SK-N-SH (cell line): ENCODE measurements around the gene POFUT2. TPM values are rescaled to one million over a fixed set of nuclear protein-coding genes. Genes with fewer than 3 reads are reported as not detected.

Experiments used
- CTCF ChIA-PET: fragments of 300-600, 350-600 bp; formaldehyde crosslinking; extraction: SDS; loops from one replicate; lab custom pipeline; 2021; lab: Yijun Ruan, JAX
- POLR2A ChIA-PET: fragments of 350-600 bp; sonication (Branson Sonifier 250); formaldehyde crosslinking; extraction: SDS; loops from one replicate; lab custom pipeline; 2020; ENCODE audit warnings: antibody characterized with exemption, inconsistent platforms; lab: Yijun Ruan, JAX
- DNase-seq: peaks from one replicate; pipeline ENCODE4 v3.0.0; 2012
- H2AFZ ChIP-seq: fragments of 200-600 bp; sonication (generic); 2 replicates; pipeline ENCODE4 v1.8.1; 2016; ENCODE audit warnings: antibody characterized with exemption, mild to moderate bottlenecking, low read depth
- H3F3A ChIP-seq: fragments of 200-600 bp; sonication (generic); replicated peaks from 2 replicates; pipeline ENCODE3; 2016; ENCODE audit warnings: antibody characterized with exemption, mild to moderate bottlenecking; ENCODE audit not compliant: insufficient read depth
- H3K27ac ChIP-seq, 2 experiments: fragments of 200-500 bp in 1 of 2; fragments of 200-600 bp in 1 of 2; sonication (Bioruptor generic) in 1 of 2; sonication (generic), shearing (Covaris generic) in 1 of 2; 2 replicates each; pipeline versions ENCODE4 v1.5.1 to v1.6.1; 2014 to 2016; ENCODE audit warnings: low read depth in 2 of 2, inconsistent platforms in 1 of 2, low read length in 1 of 2, mild to moderate bottlenecking in 1 of 2, mixed read lengths in 1 of 2
- H3K27me3 ChIP-seq: fragments of 200-600 bp; sonication (generic), shearing (Covaris generic); 2 replicates; pipeline ENCODE4 v1.6.1; 2016; ENCODE audit warnings: mixed run types; ENCODE audit not compliant: insufficient read depth
- H3K36me3 ChIP-seq, 2 experiments: fragments of 200-500 bp in 1 of 2; fragments of 200-600 bp in 1 of 2; sonication (Bioruptor generic) in 1 of 2; sonication (generic) in 1 of 2; replicated peaks in 1 of 2; 2 replicates each; pipeline versions ENCODE3 to v1.5.1; 2014 to 2016; ENCODE audit warnings: low read length in 1 of 2, mild to moderate bottlenecking in 1 of 2; ENCODE audit not compliant: insufficient read depth in 2 of 2, control insufficient read depth in 1 of 2
- H3K4me1 ChIP-seq, 2 experiments: fragments of 200-500 bp in 1 of 2; fragments of 200-600 bp in 1 of 2; sonication (Bioruptor generic) in 1 of 2; sonication (generic), shearing (Covaris generic) in 1 of 2; 2 replicates each; pipeline versions ENCODE4 v1.5.1 to v1.6.1; 2014 to 2016; ENCODE audit warnings: low read depth in 1 of 2, low read length in 1 of 2, mixed run types in 1 of 2; ENCODE audit not compliant: insufficient read depth in 2 of 2, control insufficient read depth in 1 of 2
- H3K4me2 ChIP-seq: fragments of 200-600 bp; sonication (generic), shearing (Covaris generic); 2 replicates; pipeline ENCODE4 v1.6.1; 2017; ENCODE audit warnings: mixed run types
- H3K4me3 ChIP-seq, 2 experiments: fragments of 200-500 bp in 1 of 2; fragments of 200-600 bp in 1 of 2; sonication (Bioruptor generic) in 1 of 2; sonication (generic), shearing (Covaris generic) in 1 of 2; 2 replicates each; pipeline versions ENCODE4 v1.5.1 to v1.8.1; 2014 to 2016; ENCODE audit warnings: low read depth in 2 of 2, inconsistent platforms in 1 of 2, low read length in 1 of 2, mild to moderate bottlenecking in 1 of 2, mixed read lengths in 1 of 2, moderate library complexity in 1 of 2
- H3K79me2 ChIP-seq: fragments of 200-600 bp; sonication (generic); 2 replicates; pipeline ENCODE4 v1.8.1; 2017; ENCODE audit warnings: mild to moderate bottlenecking; ENCODE audit not compliant: insufficient read depth
- H3K9ac ChIP-seq: fragments of 200-600 bp; sonication (generic); 2 replicates; pipeline ENCODE4 v1.6.1; 2017; ENCODE audit warnings: mixed run types
- H3K9me2 ChIP-seq: fragments of 200-600 bp; sonication (generic); 2 replicates; pipeline ENCODE4 v1.6.1; 2017; ENCODE audit warnings: mixed run types
- H3K9me3 ChIP-seq: fragments of 200-600 bp; sonication (generic); 2 replicates; pipeline ENCODE4 v1.6.1; 2017; ENCODE audit warnings: mixed run types, mild to moderate bottlenecking, moderate library complexity
- H4K20me1 ChIP-seq: fragments of 200-600 bp; sonication (generic); 2 replicates; pipeline ENCODE4 v1.6.1; 2017; ENCODE audit warnings: mild to moderate bottlenecking, mixed run types; ENCODE audit not compliant: insufficient read depth
- CHD2 ChIP-seq: fragments of 150-350 bp; IDR thresholded peaks from 2 replicates; pipeline ENCODE4 v1.6.1; 2018; ENCODE audit warnings: low read length; ENCODE audit not compliant: partially characterized antibody
- EP300 ChIP-seq, 2 experiments: IDR thresholded peaks; 2 replicates each; pipeline versions ENCODE4 v1.4.0 to v1.6.1; 2012; ENCODE audit warnings: borderline replicate concordance in 1 of 2, low read depth in 1 of 2, low read length in 1 of 2
- FOSL2 ChIP-seq: IDR thresholded peaks from 2 replicates; pipeline ENCODE4 v1.4.0; 2012; ENCODE audit warnings: low read depth, mild to moderate bottlenecking, moderate library complexity, borderline replicate concordance
- FOXM1 ChIP-seq: IDR thresholded peaks from 2 replicates; pipeline ENCODE4 v1.4.0; 2012; ENCODE audit warnings: low read depth, mild to moderate bottlenecking
- GABPA ChIP-seq: IDR thresholded peaks from 2 replicates; pipeline ENCODE4 v1.4.0; 2012; ENCODE audit warnings: low read depth, mild to moderate bottlenecking
- MEF2A ChIP-seq: IDR thresholded peaks from 2 replicates; pipeline ENCODE4 v1.4.0; 2012; ENCODE audit warnings: low read depth, borderline replicate concordance
- NFIC ChIP-seq: IDR thresholded peaks from 2 replicates; pipeline ENCODE4 v1.4.0; 2012; ENCODE audit warnings: borderline replicate concordance
- SIN3A ChIP-seq: IDR thresholded peaks from 2 replicates; pipeline ENCODE4 v1.6.1; 2012; ENCODE audit warnings: low read depth, mild to moderate bottlenecking, low read length, moderate library complexity, borderline replicate concordance
- ZBTB33 ChIP-seq: IDR thresholded peaks from 2 replicates; pipeline ENCODE4 v1.4.0; 2012; ENCODE audit warnings: low read depth, borderline replicate concordance
- WGBS: methylation state at CpG from one replicate; pipeline ENCODE4 v1.1.6; 2017; ENCODE audit warnings: low lambda C conversion rate; 5-methylcytosine and 5-hydroxymethylcytosine counted together
- polyA plus RNA-seq, 3 experiments: library from polyadenylated mRNA; depleted of rRNA; stranded (reverse); fragments of >200 nt; gene quantifications; 2 replicates each; pipeline ENCODE4 v1.2.3, GENCODE V29; 2012
- TF ChIP-seq, protein P1 (sequence below): fragments of 200-600 bp; sonication (generic); IDR thresholded peaks from 2 replicates; pipeline ENCODE4 v1.6.1; 2017; ENCODE audit warnings: antibody characterized with exemption, mild to moderate bottlenecking, moderate library complexity
- TF ChIP-seq, protein P2 (sequence below): IDR thresholded peaks from 2 replicates; pipeline ENCODE4 v1.4.0; 2012; ENCODE audit warnings: low read depth
- TF ChIP-seq, protein P3 (sequence below): IDR thresholded peaks from 2 replicates; pipeline ENCODE4 v1.4.0; 2012; ENCODE audit warnings: low read depth, borderline replicate concordance

The POFUT2 gene
- polyA plus RNA-seq, 1 of the 3 experiments (the other 2 are of a cell fraction), result 53.3 TPM

DNA sequence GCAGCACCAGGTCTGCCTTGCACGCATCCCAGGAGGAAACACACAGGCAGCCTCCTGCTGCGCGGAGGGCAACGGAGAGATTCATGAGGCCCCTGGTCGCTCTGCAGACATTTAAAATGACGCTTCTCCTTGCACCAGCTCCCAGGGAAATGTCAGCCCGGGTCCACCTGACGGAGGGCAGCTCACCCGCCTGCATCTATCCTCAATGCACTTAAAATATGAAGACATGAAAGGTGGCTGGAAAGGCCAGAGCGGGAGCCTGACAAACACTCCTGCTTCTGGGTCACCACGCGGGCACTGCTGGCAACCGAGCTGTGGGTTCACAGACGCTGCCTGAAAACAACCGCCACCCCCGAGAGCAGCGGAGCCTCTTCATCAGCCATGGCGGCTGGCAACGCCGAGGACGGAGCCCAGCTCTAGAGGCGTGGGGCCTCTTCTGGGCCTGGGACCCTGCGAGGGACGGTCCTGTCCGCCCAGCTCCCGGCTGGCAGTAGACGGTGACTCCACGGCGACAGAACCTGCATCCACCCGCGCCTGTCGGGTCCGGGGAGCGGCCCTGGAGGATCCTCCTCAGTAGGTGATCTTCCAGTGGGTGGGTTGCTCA, 22.7 kb downstream of the POFUT2 start:
- H3K36me3 ChIP-seq, result peaks cover 4 to 53% of the 10 kb centered on the region in 2 experiments
- H3K4me2 ChIP-seq, result no peak overlapping the region
- H3K9ac ChIP-seq, result no peak overlapping the region
- no peak for DNase-seq
- 92% methylated on average over 4 of the region's 34 CpGs for WGBS
- no peaks in the 10 kb centered on the region for H3K9me2 ChIP-seq
- H3K9me3 ChIP-seq, result no peaks in the 10 kb centered on the region
- peaks cover 5% of the 10 kb centered on the region for H3K79me2 ChIP-seq
- H3K27me3 ChIP-seq, result no peaks in the 10 kb centered on the region
- H4K20me1 ChIP-seq, result 0 out of 2 replicates have a peak, but pooled peaks cover 17% of the 10 kb centered on the region
- H3K4me1 ChIP-seq, result peaks cover 0 to 5% of the 10 kb centered on the region in 2 experiments; a peak in 1 of 4 replicates
- no peak overlapping the region for H3K27ac ChIP-seq
- peaks cover 3% of the 10 kb centered on the region for H3F3A ChIP-seq
- no peak overlapping the region for H2AFZ ChIP-seq
- POLR2A ChIA-PET, result no interaction called here
- no peak overlapping the region for H3K4me3 ChIP-seq
- CTCF ChIA-PET, result interaction anchor here (0.6 to 2.2 kb wide), 3 partner anchors 22 to 128 kb away, joined by 3 to 6 read pairs (median 3); no protein-coding TSS in a partner anchor
- TF ChIP-seq SIN3A, result no peak
- TF ChIP-seq FOXM1, result no peak
- no peak for TF ChIP-seq CHD2
- no peak for TF ChIP-seq MEF2A
- TF ChIP-seq, protein P1, sequence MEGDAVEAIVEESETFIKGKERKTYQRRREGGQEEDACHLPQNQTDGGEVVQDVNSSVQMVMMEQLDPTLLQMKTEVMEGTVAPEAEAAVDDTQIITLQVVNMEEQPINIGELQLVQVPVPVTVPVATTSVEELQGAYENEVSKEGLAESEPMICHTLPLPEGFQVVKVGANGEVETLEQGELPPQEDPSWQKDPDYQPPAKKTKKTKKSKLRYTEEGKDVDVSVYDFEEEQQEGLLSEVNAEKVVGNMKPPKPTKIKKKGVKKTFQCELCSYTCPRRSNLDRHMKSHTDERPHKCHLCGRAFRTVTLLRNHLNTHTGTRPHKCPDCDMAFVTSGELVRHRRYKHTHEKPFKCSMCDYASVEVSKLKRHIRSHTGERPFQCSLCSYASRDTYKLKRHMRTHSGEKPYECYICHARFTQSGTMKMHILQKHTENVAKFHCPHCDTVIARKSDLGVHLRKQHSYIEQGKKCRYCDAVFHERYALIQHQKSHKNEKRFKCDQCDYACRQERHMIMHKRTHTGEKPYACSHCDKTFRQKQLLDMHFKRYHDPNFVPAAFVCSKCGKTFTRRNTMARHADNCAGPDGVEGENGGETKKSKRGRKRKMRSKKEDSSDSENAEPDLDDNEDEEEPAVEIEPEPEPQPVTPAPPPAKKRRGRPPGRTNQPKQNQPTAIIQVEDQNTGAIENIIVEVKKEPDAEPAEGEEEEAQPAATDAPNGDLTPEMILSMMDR, result no peak
- no peak for TF ChIP-seq NFIC
- TF ChIP-seq, protein P2, sequence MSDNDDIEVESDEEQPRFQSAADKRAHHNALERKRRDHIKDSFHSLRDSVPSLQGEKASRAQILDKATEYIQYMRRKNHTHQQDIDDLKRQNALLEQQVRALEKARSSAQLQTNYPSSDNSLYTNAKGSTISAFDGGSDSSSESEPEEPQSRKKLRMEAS, result no peak
- TF ChIP-seq FOSL2, result no peak
- no peak for TF ChIP-seq ZBTB33
- TF ChIP-seq, protein P3, sequence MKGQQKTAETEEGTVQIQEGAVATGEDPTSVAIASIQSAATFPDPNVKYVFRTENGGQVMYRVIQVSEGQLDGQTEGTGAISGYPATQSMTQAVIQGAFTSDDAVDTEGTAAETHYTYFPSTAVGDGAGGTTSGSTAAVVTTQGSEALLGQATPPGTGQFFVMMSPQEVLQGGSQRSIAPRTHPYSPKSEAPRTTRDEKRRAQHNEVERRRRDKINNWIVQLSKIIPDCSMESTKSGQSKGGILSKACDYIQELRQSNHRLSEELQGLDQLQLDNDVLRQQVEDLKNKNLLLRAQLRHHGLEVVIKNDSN, result no peak
- no peak for TF ChIP-seq EP300 (IDR thresholded peaks at IDR 0.05; ENCODE audit: borderline replicate concordance in 1 of 2, low read depth in 1 of 2, low read length in 1 of 2)
- no peak for TF ChIP-seq GABPA
